Skeletal muscle satellite cell (primary cell): ENCODE results near the gene RNF213.

Source experiments
- H3K27me3 ChIP-seq: 2 replicates; pipeline ENCODE4 v1.7.0; 2013; ENCODE audit warnings: low read length; ENCODE audit not compliant: control insufficient read depth, insufficient read depth
- H3K36me3 ChIP-seq: 2 replicates; pipeline ENCODE4 v1.7.0; 2013; ENCODE audit warnings: mild to moderate bottlenecking, control low read depth, low read length; ENCODE audit not compliant: insufficient read depth
- H3K4me1 ChIP-seq: 2 replicates; pipeline ENCODE4 v1.7.0; 2013; ENCODE audit warnings: low read length; ENCODE audit not compliant: control insufficient read depth, insufficient read depth
- H3K4me2 ChIP-seq: 2 replicates; pipeline ENCODE4 v1.7.0; 2013; ENCODE audit warnings: mild to moderate bottlenecking, low read length
- H3K4me3 ChIP-seq: 2 replicates; pipeline ENCODE4 v1.7.0; 2013; ENCODE audit warnings: low read length
- H3K9ac ChIP-seq: 2 replicates; pipeline ENCODE4 v1.7.0; 2013; ENCODE audit warnings: mild to moderate bottlenecking, low read depth, low read length, moderate library complexity
- H3K9me3 ChIP-seq: replicated peaks from 2 replicates; pipeline ENCODE4 v1.7.0; 2013; ENCODE audit warnings: mild to moderate bottlenecking, control low read depth, low read length

The RNF213 gene

DNA sequence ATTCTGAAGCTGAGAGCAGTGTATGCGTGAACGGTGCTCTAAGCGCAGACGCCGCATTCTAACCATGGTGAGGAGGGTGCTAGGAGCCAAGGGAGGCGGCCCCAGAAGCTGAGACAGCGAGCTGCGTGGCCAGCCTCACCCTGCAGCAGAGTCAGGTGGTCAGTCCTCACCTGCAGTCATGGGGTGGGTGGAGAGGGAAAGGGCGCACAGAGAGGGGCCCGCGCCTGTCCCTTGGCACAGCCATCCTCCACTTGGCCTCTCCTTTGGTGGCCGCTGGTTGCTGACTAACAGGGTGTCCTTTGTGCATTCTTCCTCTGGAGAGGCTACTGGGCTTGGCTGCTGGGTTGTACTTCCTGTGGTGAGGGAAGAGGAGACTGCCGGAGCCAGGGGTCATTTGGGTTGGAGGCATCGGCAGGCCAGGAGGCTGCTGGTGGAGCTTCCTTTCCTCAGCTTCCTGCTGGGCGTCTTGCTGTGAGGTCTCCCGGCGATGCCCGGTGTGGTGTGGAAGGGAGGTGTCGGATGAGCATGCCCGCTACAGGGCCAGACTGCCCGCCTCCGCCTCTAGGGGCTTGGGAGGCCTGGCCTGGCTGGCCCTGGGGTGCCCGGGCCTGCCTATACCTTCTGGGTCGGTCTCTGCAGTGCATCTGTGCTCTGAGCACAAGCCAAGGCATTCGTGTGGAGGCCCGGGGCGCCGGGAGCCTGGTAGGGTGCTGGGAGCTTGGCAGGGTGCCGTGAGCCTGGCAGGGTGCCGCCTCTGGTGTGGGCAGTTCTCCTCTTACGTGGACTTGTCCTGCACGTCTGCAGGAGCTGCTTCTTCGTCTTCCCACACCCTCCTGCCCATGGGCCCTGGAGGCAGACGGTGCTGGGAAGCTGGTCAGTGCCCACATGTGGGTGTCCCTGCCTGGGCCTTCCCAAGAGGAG, 17.4 kb downstream of the RNF213 start:
- Histone ChIP-seq H3K9me3 (no peaks in the 10 kb centered on the region), H3K9ac (no peak overlapping the region), H3K36me3 (peaks cover 15% of the 10 kb centered on the region), H3K4me2 (peak overlapping the region; percentile 47), H3K27me3 (no peaks in the 10 kb centered on the region), H3K4me1 (peaks cover 30% of the 10 kb centered on the region), H3K4me3 (no peak overlapping the region)

DNA sequence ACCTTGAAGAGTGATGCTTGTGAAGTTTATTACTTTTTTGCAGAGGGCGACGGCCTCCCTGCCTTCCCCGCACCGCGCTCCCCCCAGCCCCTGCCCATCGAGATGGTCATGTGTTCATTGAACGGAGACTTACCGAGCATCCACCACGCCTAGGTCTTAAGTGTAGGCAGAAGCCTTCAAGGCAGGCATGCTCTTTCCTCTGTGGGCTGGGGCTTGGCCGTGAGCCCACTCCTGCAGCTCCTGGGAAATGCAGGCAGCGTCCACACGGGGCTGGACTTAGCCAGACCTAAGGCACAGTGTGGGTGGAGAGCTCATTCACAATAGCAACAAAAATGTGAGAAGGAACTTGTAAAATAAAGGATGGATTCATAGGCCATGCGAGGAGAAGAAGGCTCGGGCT, 19.2 kb downstream of the RNF213 start:
- Histone ChIP-seq H3K9me3 (no peaks in the 10 kb centered on the region), H3K4me2 (peak overlapping the region; percentile 37), H3K36me3 (peaks cover 18% of the 10 kb centered on the region), H3K4me3 (no peak overlapping the region), H3K27me3 (no peaks in the 10 kb centered on the region), H3K9ac (no peak overlapping the region), H3K4me1 (peaks cover 30% of the 10 kb centered on the region)

DNA sequence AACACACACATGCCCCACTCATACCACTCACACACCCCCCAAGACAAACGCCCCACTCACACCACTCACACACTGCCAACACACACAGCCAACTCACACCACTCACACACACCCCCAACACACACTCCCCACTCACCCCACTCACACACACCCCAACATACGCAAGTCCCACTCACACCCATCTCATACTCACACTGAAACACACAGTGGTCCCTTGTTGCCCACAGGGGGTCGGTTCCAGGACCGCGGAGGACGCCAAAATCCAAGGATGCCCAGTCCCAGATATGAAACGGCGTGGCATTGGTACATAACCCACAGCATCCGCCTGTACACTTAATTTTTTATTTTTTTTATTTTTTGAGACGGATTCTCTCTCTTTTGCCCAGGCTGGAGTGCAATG, 20.9 kb downstream of the RNF213 start:
- no peaks in the 10 kb centered on the region for H3K9me3 ChIP-seq
- no peak overlapping the region for H3K4me3 ChIP-seq
- H3K9ac ChIP-seq: no peak overlapping the region
- peaks cover 30% of the 10 kb centered on the region for H3K4me1 ChIP-seq
- H3K36me3 ChIP-seq: peaks cover 16% of the 10 kb centered on the region
- no peak overlapping the region for H3K4me2 ChIP-seq
- no peaks in the 10 kb centered on the region for H3K27me3 ChIP-seq

DNA sequence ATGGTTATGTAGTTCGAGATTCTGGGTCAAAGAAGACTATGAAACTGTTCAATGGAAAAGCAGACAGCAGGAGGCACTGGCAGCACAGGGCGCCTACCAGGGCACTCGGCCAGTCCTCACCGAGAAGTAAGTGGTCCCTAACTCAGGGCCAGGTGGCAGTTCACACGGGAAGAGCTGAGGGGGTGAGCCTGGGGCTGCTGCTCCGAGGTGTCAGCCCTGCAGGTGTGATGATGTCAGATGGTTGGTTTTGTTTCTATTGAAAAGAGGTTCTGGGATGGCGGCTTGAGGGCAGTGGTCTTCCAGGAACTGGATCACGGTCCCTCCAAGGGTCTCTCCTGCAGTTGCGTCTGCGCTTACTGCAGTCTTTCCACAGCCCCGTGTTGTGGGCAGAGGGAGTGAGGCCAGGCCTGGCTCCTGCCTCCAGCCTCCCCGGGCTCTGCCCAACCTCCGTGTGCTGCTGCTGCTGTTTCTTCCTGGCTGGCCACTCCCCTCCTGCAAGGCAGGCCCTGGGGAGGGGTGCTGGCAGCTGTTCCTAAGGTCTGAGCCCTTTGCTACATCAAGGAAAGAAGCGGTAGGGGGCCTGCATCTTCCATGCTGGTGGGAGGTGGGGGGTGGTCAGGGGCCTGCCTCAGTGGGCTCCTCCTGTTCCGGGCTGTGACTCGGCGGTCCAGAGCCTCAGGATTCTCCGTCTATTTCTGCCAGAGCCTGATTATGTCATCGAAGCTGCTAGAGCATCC, 22.6 kb downstream of the RNF213 start:
- no peak overlapping the region for H3K4me2 ChIP-seq
- peaks cover 27% of the 10 kb centered on the region for H3K36me3 ChIP-seq
- H3K9ac ChIP-seq: no peak overlapping the region
- peaks cover 21% of the 10 kb centered on the region for H3K4me1 ChIP-seq
- no peak overlapping the region for H3K4me3 ChIP-seq
- H3K27me3 ChIP-seq: no peaks in the 10 kb centered on the region
- H3K9me3 ChIP-seq: no peaks in the 10 kb centered on the region

DNA sequence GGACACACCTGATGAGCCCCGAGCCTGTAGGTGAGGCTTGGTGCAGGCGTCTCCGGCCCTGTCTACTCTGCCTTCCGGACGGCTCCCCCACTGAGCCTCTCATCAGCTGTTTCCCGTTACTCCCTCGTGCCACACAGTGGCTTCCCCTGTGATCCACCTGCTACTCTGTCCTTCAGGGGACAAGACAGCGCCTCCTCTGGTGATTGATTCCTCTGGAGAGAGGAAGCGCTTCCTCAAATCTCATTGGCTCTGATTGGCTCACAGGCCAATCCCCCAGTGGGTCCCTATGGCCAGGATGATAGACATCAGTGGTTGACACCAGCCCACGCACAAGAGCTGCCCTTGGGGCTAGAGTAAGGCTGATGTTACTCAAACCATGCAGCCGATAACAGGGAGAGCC, 24.0 kb downstream of the RNF213 start:
- no peak overlapping the region for H3K4me2 ChIP-seq
- peaks cover 37% of the 10 kb centered on the region for H3K36me3 ChIP-seq
- no peak overlapping the region for H3K9ac ChIP-seq
- no peak overlapping the region for H3K4me3 ChIP-seq
- H3K4me1 ChIP-seq: peaks cover 8% of the 10 kb centered on the region
- H3K9me3 ChIP-seq: no peaks in the 10 kb centered on the region
- no peaks in the 10 kb centered on the region for H3K27me3 ChIP-seq

DNA sequence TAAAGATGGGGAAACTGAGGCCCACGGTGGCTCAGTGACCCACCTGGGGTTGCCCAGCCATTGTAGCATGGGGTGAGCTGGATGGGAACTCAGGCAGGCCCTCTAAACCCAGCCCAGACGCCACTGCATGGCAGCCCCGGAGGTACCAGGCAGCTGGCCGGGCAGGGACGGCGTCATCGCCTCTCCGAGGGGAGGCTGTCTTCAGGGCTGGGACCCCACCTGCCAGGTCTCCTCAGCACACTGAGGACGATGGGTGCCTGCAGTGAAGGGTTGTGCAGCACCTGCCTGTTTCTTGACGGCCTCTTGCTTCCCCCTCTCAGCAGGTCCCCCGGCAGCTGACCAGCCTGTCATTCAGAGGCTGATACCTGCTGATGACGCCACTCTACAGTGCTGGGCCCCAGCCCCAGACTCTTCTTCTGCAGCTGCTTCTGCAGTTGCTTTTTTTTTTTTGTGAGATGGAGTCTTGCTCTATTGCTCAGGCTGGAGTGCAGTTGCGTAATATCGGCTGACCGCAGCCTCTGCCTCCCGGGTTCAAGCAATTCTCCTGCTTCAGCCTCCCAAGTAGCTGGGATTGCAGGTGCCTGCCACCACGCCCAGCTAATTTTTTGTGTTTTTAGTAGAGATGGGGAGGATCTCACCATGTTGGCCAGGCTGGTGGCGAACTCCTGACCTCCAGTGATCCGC, 24.7 kb downstream of the RNF213 start:
- no peak overlapping the region for H3K4me3 ChIP-seq
- H3K36me3 ChIP-seq: peaks cover 45% of the 10 kb centered on the region
- H3K9me3 ChIP-seq: no peaks in the 10 kb centered on the region
- H3K4me2 ChIP-seq: no peak overlapping the region
- no peak overlapping the region for H3K9ac ChIP-seq
- no peaks in the 10 kb centered on the region for H3K27me3 ChIP-seq
- H3K4me1 ChIP-seq: peaks cover under 1% of the 10 kb centered on the region

DNA sequence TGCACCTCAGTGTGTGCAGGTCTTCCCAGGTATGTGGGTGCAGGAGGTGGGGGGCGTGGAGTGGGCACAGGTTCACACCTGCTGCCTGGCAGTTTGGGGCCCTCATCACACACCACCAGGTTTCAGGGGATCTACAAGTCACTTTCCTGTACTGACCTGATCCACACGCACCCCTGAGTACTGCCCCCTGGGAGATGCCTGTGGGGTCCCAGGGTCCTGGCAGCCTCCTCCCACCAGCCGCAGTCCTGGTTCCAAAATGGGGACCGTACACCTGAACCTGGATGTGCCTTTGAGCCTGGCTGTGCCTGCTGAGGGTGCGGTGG, 25.9 kb downstream of the RNF213 start:
- Histone ChIP-seq H3K9me3 (no peaks in the 10 kb centered on the region), H3K9ac (no peak overlapping the region), H3K36me3 (peaks cover 44% of the 10 kb centered on the region), H3K4me2 (no peak overlapping the region), H3K4me1 (no peaks in the 10 kb centered on the region), H3K27me3 (no peaks in the 10 kb centered on the region), H3K4me3 (no peak overlapping the region)

DNA sequence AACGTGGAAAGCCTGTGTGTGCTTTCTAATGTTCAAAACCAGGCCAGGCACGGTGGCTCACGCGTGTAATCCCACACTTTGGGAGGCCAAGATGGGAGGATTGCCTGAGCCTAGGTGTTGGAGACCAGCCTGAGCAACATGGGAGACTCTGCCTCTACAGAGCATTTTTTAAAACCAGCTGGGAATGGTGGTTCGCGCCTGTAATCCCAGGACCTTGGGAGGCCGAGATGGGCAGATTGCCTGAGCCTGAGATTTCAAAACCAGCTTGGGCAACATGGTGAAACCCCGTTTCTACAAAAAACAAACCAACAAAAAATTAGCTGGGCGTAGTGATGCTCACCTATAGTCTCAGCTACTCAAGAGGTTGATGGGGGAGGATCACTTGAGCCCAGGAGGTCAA, 26.4 kb downstream of the RNF213 start:
- H3K4me2 ChIP-seq: no peak overlapping the region
- no peak overlapping the region for H3K9ac ChIP-seq
- peaks cover 48% of the 10 kb centered on the region for H3K36me3 ChIP-seq
- H3K4me1 ChIP-seq: no peaks in the 10 kb centered on the region
- H3K4me3 ChIP-seq: no peak overlapping the region
- H3K9me3 ChIP-seq: no peaks in the 10 kb centered on the region
- H3K27me3 ChIP-seq: no peaks in the 10 kb centered on the region

GRCh38 chr17:80287806-80288567, 27.3 kb downstream of the RNF213 start:
- Histone ChIP-seq H3K4me1 (no peaks in the 10 kb centered on the region), H3K36me3 (peaks cover 54% of the 10 kb centered on the region), H3K4me3 (no peak overlapping the region), H3K9ac (no peak overlapping the region), H3K27me3 (no peaks in the 10 kb centered on the region), H3K9me3 (no peaks in the 10 kb centered on the region), H3K4me2 (no peak overlapping the region)

GRCh38 chr17:80289616-80290015, 29.0 kb downstream of the RNF213 start:
- no peaks in the 10 kb centered on the region for H3K9me3 ChIP-seq
- no peaks in the 10 kb centered on the region for H3K4me1 ChIP-seq
- H3K4me2 ChIP-seq: no peak overlapping the region
- H3K27me3 ChIP-seq: no peaks in the 10 kb centered on the region
- H3K4me3 ChIP-seq: no peak overlapping the region
- H3K9ac ChIP-seq: no peak overlapping the region
- H3K36me3 ChIP-seq: peaks cover 62% of the 10 kb centered on the region

- H3K9ac ChIP-seq: no peak overlapping the region
- H3K9me3 ChIP-seq: no peaks in the 10 kb centered on the region
- H3K36me3 ChIP-seq: peaks cover 67% of the 10 kb centered on the region
- H3K4me3 ChIP-seq: no peak overlapping the region
- H3K4me2 ChIP-seq: no peak overlapping the region
- H3K4me1 ChIP-seq: no peaks in the 10 kb centered on the region
- no peaks in the 10 kb centered on the region for H3K27me3 ChIP-seq
These were observed 29.5 kb downstream of the RNF213 start for GRCh38 chr17:80290156-80290555.
